ENCODE data around the gene NCL.

- TF ChIP-seq CTCF (conservative IDR thresholded peaks at IDR 0.05; ENCODE audit: low read length): no peak
- TF ChIP-seq EZH2phosphoT487 (IDR thresholded peaks at IDR 0.05; ENCODE audit: borderline replicate concordance): no peak
These were observed 26.5 kb upstream of the NCL start for GRCh38 chr2:231490801-231491200.

Measured in Loucy (cell line).